Astrocyte of the cerebellum (primary cell): ENCODE measurements around the gene SLCO2B1.

Experiments used
- DNase-seq: peaks from one replicate; pipeline ENCODE4 v3.0.0-alpha.2; 2011; ENCODE audit warnings: low read depth
- H3K4me3 ChIP-seq: 2 replicates; pipeline ENCODE4 v1.5.1; 2011; ENCODE audit warnings: mild to moderate bottlenecking, low read depth, low read length, moderate library complexity
- in situ Hi-C: cut with HindIII; loops from 2 replicates; pipeline ENCODE4 v1.10.0; 2017; ENCODE audit warnings: low sequenced_read_pairs
- TF ChIP-seq, protein P1 (sequence below): IDR thresholded peaks from 2 replicates; pipeline ENCODE4 v1.5.1; 2012; ENCODE audit warnings: low read length, low read depth, moderate library complexity, mild to moderate bottlenecking; ENCODE audit errors: missing control alignments

The SLCO2B1 gene

DNA sequence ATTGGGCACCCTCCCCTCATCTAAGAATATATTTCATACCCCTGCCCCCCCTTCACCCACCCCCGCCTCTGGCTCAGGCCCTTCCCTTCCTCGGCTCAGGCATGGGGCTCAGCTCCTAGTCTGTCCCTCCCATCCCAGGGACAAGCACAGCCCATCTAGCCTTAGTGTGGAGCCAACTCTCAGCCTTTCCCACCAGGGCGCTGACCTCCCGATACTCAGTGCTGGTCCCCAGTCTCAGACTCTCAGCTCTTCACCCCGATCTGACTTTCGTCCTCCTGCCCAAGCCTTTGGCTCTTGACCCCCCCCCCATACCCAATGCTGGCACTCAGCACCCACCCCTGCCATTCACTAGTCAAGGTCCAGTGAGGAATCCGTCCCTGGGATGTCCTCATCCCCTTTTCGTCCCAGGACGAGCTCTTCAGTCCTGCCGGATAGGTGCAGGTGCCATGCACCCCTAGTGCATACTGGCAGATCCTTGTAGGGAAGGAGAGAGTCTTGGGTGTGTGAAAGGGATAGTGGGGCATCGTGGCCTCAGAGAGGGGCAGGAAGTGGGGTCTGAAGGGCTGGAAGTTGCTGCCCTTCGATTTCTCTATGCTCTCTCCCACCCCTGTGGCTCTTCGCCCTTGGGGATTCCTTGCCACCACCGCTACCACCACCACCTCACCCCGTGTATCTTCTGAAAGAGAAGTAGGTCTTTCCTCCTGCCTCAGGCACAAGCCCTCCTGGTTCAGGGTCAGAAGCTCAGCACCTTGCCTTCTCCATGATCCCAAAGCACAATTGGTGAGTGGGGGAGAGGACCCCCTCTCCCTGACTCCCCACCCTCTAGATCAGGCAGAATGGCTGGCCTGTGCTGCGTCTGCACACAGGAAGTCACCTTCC lies 92.1 kb downstream of the SLCO2B1 start:
- no peak for DNase-seq
- TF ChIP-seq, protein P1, sequence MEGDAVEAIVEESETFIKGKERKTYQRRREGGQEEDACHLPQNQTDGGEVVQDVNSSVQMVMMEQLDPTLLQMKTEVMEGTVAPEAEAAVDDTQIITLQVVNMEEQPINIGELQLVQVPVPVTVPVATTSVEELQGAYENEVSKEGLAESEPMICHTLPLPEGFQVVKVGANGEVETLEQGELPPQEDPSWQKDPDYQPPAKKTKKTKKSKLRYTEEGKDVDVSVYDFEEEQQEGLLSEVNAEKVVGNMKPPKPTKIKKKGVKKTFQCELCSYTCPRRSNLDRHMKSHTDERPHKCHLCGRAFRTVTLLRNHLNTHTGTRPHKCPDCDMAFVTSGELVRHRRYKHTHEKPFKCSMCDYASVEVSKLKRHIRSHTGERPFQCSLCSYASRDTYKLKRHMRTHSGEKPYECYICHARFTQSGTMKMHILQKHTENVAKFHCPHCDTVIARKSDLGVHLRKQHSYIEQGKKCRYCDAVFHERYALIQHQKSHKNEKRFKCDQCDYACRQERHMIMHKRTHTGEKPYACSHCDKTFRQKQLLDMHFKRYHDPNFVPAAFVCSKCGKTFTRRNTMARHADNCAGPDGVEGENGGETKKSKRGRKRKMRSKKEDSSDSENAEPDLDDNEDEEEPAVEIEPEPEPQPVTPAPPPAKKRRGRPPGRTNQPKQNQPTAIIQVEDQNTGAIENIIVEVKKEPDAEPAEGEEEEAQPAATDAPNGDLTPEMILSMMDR, result no peak
- H3K4me3 ChIP-seq, result no peak overlapping the region
- in situ Hi-C loops, result no loop called here

DNA sequence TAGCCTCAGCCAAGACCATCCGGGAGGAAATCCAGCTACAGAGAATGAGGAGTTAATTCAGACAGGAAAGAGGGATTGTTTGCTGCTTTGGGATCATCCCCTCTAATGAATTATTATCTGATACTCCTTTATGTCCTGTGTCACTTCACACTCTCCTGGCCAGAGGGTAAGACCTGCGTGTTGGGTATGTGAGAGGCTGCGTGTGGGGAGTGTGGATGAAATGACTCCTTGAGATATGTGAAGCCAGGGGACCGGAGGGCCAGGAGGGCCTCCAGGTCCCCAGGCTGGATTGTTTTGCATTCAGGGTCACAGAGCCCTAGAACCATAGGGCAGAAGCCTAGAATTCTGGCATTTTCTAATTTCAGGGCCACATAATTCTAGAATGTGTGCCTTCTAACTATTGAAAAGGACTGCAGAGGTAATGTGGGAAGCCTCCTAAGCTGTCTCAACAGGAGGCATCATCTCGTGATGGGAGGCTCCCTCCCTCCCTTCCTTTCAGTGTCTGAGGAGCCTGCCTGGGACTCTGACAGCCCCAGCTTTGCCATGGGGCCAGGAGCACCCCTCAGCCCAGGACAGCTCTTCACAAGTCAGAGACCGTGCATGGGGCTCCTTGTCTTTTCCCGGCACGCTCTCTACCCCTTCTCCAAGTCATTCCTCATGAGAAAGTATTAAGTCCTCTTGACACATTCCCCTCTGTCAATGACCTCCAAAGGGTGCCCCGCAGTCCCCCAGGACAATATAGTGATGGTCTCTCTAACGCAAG lies 93.3 kb downstream of the SLCO2B1 start:
- no peak for DNase-seq
- TF ChIP-seq, protein P1, result no peak
- in situ Hi-C loops, result no loop called here
- H3K4me3 ChIP-seq, result no peak overlapping the region

DNA sequence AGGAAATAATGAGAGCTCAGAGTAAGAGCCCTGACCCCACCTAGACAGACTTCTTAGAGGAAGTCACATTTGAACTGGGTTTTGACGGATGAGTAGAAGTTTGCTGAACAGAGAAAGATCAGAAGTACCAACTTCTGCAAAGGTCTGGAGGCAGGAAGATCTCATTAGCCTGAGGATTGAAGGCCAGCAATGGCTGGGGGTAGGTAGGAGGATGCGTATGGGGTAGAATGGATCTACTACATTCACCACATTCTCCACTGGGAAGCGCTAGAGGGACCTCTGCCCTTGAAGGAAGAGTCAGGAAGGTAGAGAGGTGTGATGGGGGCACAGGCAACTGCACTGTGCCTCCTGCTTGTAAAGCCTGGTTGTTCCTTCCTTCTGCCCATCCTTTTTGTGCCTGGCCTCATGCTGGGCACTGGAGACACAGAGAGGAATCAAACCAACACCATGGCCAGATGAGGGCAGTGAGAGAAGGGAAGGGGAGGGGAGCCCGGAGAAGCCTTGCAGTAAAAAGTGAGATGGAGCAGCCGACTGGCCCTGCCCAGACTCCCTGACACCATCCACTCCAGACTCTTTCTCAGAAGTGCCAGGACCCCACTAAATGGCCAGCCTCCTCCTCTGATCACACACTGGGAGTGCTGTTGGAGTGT lies 94.6 kb downstream of the SLCO2B1 start:
- no peak overlapping the region for H3K4me3 ChIP-seq
- in situ Hi-C loops, result no loop called here
- TF ChIP-seq, protein P1, result no peak
- no peak for DNase-seq

DNA sequence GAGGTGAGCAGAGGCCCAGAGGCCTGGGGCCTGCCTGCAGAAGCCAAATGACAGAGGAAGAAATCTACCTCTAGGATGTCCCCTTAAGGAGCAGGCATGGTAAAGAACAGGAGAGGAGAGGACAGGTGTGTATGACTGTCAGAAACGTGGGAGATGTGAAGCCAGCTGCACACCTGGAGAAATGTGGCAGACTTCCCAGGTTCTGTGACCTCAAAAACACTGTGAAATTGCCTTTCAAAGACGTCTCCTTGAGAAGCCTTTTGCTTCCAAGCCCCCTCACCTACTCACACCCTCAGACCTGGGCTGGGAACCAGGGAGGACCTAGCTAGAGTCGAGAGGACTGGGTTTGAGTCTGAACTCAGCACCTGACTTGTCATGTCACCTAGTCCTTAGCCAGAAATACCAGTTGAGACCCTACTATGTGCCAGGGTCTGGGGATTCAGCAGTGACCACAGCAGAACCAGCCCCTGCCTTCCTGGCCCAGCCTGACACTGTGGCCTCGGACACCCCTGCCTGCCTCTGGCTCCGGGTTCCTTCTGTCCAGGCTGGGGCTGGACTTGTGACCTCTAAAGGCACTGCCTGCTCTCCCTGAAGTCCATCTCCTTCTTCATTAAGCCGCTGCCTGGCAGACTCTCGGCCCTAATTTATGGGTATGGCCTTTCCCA lies 95.2 kb downstream of the SLCO2B1 start:
- H3K4me3 ChIP-seq, result no peak overlapping the region
- in situ Hi-C loops, result no loop called here
- TF ChIP-seq, protein P1, result no peak
- no peak for DNase-seq

DNA sequence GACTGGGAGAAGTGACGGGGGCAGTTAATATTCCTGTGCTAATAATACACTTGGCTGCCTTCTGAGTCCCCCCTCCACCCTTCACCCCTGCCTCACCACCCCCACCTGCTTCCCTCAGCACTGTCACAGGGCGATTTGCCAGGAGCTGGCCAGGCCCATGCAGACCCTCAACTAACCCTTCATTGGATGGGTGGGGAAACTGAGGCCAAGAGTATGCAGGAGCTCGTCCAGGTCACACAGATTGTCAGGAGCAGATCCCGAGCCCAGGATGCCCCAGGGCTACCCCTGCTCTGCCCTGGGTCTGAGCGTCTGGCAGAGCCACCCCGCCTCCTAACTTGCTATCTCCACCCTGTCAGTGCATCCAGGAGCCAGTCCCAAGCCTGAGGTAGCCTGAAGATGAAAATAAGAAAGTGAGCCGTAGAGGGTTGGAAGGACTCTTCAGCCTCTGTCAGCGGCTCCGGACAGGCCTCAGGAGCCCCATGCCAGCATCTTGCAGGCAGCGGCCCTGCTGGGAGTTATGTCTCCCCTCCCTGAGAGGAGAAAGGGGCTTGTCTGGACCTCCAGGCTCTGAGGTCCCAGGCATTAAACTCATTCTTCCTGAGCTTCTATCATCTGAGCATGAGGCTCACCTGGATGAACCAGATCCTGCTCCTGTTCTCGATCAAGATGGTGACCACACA lies 95.9 kb downstream of the SLCO2B1 start:
- TF ChIP-seq, protein P1, result no peak
- in situ Hi-C loops, result no loop called here
- H3K4me3 ChIP-seq, result no peak overlapping the region
- no peak for DNase-seq

DNA sequence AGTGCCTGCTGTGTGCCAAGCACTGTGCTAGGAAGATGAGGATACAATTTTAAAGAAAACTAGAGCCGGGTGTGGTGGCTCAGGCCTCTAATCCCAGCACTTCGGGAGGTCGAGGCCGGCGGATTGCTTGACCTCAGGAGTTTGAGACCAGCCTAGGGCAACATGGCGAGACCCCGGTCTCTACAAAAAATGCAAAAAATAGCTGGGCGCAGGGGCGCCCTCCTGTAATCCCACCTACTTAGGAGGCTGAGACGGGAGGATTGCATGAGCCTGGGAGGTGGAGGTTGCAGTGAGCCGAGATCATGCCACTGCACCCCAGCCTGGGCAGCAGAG lies 98.0 kb downstream of the SLCO2B1 start:
- DNase-seq, result no peak
- TF ChIP-seq, protein P1, result no peak
- no peak overlapping the region for H3K4me3 ChIP-seq
- in situ Hi-C loops, result no loop called here
